NK-92 (cell line): Measurements from ENCODE around the gene LMF1.
"Not testable (repeated sequence)": the region's sequence is repeated elsewhere in the genome, so short reads cannot be mapped to it uniquely, and the experiment has no call there.

Experiments
- DNase-seq: peaks from one replicate; lab custom pipeline; 2025; ENCODE audit not compliant: unreplicated experiment; lab: John Stamatoyannopoulos, UW

The LMF1 gene

GRCh38 chr16:951660-952301 lies 19.0 kb downstream of the LMF1 start:
- DNase-seq = no peak

- DNase-seq = not testable (repeated sequence)
Observed at GRCh38 chr16:950733-951573, 19.8 kb downstream of the LMF1 start.

GRCh38 chr16:948767-949166 lies 22.0 kb downstream of the LMF1 start:
- not testable (repeated sequence) for DNase-seq

- DNase-seq = not testable (repeated sequence)
Observed at GRCh38 chr16:947922-948303, 22.9 kb downstream of the LMF1 start.

- no peak for DNase-seq
Observed at GRCh38 chr16:947255-947921, 23.4 kb downstream of the LMF1 start.

- DNase-seq = no peak
Observed at GRCh38 chr16:946048-946395, 24.8 kb downstream of the LMF1 start.

GRCh38 chr16:945271-946047 lies 25.3 kb downstream of the LMF1 start:
- no peak for DNase-seq

DNA sequence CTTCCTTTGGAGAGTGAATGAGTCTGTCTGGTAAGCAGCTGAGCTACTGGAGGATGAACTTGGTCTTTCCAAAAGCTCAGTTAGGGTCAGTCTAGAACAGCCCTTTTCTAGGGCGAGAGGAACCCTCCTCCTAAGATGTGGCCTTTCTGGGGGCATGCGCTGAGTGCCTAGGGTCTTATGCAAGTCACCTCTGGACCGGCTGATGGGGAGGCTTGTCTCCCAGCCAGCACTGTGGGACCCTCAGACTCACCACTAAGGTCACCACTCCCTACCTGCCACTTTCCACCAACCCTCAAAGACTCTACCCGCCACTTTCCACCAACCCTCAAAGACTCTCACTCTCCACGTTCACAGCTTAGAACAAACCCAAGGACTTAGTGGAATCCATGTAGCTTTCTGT lies 26.8 kb downstream of the LMF1 start:
- no peak for DNase-seq

DNA sequence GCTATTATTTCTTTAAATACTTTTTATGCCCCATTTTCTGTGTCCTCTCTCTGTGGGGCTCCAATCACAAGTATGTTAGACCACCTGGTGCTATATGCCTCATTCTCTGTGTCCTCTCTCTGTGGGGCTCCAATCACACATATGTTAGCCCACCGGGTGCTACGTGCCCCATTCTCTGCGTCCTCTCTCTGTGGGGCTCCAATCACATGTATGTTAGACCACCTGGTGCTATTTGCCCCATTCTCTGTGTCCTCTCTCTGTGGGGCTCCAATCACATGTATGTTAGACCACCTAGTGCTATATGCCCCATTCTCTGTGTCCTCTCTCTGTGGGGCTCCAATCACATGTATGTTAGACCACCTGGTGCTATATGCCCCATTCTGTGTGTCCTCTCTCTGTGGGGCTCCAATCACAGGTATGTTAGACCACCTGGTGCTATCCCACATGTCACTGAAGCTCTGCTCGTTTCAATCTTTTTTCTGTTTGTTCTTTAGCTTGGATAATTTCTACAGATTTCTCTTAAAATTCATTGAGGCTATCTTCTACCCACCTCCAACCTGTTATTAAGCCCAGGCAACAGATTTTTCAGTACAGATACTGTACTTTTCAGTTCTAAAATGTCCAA lies 28.2 kb downstream of the LMF1 start:
- DNase-seq = no peak

DNA sequence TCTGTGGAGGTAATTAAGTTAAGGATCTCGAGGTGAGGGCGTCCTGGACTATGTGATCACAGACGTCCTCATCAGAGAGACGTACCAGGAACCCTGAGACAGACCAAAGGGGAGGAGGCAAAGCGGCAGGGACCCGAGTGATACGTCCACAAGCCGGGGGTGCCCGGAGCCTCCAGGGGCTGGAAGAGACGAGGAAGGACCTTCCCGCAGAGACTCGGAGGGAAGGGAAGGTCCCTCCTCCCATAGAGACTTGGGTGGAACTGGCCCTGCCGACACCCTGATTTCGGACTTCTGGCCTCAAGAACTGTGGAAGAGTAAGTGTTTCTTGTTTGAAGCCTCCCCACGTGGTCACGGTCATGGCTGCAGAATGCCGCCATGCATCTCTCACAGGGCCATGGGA lies 30.8 kb downstream of the LMF1 start:
- no peak for DNase-seq

DNA sequence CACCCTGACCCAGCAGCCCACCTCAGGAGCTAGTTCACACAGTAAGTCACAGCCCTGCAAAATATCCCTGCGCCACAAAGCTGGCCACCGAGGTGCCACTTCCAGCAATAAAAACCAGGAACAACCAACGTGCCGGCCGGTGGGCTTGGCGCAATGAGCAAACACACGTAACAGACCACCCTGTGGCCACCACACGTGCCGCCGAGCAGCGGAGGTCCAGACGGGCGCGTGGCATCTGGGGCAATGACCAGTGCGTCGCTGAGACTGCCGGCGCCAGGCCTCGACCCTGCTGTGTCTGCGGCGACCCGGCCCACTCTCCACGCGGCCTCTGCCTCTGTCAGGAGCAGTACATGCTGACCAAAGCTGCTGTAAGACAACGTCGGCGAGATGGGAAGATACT lies 31.5 kb downstream of the LMF1 start:
- DNase-seq = no peak

DNA sequence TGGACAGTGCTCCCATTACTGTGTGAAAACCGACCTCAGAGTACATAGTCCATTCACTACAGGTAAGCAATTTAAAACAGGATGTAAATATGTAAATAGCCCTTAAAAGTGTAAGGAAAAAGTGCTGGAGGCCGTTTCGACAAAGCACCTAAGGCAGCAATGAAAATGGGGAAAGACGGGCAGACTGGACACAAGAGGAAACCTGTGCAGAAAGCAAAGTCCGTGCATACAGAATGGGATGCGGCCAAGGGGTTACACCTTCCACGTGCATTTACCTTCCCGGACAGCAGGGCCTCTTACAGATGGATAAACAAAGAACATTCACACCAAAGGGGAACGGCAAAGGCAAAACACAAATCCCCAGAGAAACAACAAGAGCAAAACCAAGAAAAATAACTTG lies 32.0 kb downstream of the LMF1 start:
- no peak for DNase-seq

DNA sequence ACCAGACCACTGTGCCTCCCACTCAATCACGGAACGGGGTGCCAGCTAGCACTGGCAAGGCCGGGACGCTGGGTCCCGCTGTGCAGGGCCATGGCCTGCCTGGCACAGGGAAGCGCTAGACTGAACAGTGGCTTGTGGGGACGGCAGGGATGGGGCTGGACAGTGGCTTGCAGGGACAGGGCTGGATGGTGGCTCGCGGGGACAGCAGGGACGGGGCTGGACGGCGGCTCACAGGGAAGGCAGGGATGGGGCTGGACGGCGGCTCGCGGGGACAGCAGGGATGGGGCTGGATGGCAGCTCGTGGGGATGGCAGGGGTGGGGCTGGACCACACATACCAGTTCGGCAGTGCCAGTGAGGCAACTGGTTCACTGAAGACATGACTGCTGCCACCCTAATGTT lies 32.6 kb downstream of the LMF1 start:
- no peak for DNase-seq

GRCh38 chr16:937723-938122 lies 33.1 kb downstream of the LMF1 start:
- DNase-seq = no peak

DNA sequence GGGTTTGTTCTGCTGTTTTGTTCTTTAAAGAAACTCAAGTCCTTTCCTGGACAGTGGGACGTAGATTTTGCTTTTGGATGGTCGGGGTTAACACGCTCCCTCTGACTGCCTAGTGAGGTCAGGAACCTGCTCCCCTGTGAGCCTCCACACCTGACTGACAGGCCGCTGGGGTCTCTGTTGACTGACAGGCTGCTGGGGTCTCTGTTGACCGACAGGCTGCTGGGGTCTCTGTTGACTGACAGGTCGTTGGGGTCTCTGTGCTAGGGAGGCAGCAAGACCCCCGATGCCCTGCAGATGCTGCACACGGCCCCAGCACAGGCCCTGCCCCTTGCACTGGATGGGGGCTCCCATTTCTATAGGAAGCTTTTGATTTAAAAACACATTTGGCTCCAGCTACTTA lies 33.5 kb downstream of the LMF1 start:
- DNase-seq = no peak

DNA sequence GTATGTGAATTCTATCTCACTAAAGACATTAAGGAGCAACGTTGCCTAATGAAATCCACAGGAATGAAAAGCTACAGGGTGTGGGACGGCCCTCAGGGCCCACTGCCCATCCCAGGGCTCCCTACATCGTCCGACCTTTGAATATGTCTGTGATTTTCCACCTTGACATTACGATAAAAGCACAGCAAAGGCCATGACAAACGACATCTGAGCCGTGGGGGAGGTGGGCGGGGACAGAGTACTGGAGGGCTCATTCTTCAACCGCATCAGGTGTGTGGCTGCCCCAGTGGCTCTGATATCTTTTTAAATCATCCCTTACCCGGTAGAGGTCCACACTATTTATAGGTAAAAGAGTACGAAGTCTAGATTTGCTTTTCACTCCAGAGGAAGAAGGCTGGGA lies 35.1 kb downstream of the LMF1 start:
- DNase-seq = no peak

DNA sequence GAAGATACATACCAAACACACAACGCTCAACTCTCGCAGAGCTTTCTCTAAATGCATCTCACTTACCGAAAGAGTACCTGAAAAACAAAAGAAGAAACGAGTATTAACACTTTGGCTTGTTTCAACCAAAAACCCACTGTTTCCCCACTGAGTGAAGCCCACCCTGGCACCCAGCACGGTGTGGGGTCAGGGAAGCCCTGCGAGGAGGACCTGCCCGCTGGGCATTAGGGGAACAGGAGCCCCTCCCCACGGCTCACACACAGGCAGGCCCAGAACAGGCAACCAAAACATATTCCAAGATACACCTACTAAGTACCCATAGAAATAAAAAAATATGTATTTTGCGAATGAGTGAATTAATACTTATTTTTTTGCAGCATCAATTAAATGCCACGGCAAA lies 36.6 kb downstream of the LMF1 start:
- no peak for DNase-seq

GRCh38 chr16:933581-933980 lies 37.2 kb downstream of the LMF1 start:
- DNase-seq = no peak

GRCh38 chr16:932831-933330 lies 37.9 kb downstream of the LMF1 start:
- no peak for DNase-seq

DNA sequence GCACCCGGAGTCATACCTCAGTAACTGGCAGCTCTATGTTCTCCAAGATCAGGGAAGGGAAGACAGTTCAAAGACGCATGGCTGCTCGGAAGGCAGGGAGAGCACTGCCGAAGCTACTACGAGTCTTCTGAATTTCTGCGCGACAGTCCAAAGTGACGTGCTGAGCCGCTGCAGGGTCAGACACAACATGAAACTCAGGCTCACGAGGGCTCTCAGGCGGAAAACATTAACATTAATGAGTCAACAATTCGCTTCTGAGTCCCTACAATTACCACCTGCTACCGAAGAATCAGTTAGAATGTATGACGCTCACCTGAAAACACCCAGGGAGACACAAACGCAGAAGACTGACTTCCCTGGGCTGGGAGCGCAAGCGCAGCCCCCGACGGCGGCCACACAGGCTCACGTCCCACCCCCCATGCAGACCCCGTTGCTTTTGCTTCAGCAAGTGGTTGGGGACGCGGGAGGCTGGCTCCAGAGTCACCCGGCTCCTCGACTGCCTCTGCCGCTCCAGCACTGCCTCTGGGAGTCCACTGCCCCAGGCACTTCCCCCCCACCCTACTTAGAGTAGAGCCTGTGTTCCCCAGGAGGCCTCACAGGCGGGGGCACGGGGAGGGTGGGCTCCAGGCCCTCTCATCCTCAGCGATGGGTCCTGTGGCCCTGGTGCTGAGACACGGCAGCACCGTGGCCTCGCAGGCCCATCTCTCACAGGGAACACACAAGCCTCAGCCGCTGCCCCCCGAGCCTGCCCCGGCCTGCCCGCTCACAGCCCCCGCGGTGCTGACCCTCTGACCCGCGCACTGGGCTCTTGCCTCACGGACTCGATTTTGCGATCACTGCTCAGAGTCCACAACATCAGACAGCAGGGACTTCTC lies 38.9 kb downstream of the LMF1 start:
- DNase-seq = no peak
